ENCODE data around the gene MRPL34.

MRPL34 gene

GRCh38 chr19:17328517-17329365 lies 23.1 kb downstream of the MRPL34 start:
- no peak overlapping the region for H3K4me3 ChIP-seq (ENCODE audit: low read depth, low read length)
- no peak for DNase-seq (ENCODE audit: low read depth)
- TF ChIP-seq CTCF (IDR thresholded peaks at IDR 0.05; ENCODE audit: insufficient read depth, low read depth, low read length, missing control alignments) = no peak

DNA sequence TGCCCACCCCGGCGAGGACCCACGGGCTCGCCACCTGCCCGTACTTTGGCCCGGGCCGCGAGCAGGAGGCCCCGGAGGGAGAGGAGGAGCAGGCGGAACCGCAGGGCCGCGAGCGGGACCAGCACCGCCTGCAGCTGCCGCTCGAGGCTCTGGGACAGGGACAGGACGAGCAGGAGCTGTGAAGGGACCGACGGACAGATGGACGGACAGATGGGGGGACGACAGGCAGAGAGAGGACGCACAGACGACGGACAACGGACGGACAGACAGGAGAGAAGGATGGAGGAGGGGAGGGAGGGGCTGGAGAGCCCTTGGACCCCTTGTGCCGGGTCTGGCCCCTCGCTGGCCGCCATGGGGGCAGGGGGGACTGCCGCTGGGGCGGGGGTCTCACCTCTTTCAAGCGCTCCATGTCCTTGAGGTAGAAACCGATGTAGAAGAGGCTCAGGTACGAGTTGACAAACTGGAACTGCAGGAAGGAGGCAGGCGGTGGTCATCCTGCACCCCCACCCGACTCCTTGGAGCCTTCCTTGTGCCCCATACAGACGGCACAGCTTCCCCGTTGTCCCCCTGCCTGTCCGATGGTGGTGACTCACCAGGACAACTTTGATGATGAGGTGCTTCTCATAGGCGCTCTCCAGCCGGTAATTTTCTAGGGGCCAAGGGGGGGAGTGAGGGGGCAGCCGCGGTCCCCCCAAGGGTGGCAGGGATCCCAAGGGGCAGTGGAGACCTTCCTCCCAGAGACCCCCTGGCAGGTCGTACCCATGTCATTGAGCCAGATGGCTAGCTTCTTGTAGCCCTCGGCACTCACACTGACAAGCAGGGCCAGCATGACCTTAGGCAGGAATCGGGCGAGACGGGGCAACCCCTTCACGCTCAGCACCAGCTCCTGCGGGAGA lies 23.9 kb downstream of the MRPL34 start:
- no peak for TF ChIP-seq CTCF (IDR thresholded peaks at IDR 0.05; ENCODE audit: insufficient read depth, low read depth, low read length, missing control alignments)
- H3K4me3 ChIP-seq (ENCODE audit: low read depth, low read length) = no peak overlapping the region
- DNase-seq (ENCODE audit: low read depth) = no peak

DNA sequence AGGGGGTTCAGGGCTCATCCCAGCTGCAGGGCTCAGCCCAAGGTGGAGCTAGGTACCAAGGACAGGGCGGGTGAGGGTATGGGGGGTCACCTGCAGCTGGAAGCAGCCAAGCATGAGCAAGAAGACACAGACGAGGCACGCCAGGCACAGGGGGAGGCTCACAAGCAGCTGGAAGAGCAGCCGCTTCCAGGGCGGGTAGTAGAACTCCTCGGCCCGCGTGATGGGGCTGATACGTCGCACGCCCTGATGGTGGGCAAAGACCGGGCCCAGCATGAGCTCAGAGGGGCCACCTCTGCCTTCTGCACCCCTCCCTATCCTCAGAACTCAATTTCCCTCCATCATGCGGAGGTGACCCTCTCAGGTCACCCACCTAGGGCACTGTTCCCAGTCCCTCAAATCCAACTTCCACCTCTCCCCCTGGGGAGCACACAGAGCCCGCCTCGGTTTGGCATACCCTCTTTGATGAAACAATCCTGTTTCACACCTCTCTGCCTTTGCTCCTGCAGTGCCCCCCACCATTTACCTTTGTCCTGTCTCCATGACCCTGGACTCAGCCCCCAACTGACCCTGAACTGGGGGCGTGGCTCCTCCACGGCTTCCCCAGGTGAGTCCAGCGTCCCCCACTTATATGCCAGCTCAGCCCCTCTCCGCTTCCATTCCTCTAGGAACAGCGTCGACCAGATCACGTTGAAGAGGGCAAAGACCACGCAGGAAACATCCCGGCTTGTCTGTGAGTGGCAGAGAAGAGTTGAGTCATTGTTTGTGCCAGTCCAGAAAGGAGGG lies 24.8 kb downstream of the MRPL34 start:
- no peak for DNase-seq (ENCODE audit: low read depth)

DNA sequence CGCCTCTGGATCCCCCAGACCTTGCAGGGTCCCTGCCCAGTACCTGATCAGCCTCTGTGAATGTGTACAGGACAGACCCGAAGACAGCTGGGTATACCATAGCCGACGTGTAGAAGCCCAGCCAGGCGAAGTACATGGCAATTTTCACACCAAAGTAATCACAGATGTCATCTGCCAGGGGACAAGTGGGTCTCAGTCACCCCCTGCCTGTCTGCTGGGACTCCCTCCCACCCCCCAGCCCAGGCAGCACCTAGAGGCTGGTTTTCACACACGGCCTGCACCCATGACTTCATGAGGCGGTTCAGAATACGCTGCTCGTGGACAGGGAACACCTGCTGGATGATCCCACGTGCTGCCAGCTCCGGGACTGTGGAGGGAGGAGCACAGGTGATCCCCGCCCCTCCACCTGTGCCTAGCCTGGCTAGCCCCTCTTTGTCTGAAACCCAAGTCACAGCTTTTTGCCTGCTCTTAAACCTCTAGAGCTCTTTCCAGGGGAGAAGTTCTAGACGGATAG lies 25.4 kb downstream of the MRPL34 start:
- DNase-seq (ENCODE audit: low read depth) = no peak
- no peak for TF ChIP-seq CTCF (IDR thresholded peaks at IDR 0.05; ENCODE audit: insufficient read depth, low read depth, low read length, missing control alignments)

More for the DNA sequence above, 24.8 kb downstream of the MRPL34 start:
- TF ChIP-seq CTCF (IDR thresholded peaks at IDR 0.05; ENCODE audit: insufficient read depth, low read depth, low read length, missing control alignments) = no peak
- H3K4me3 ChIP-seq (ENCODE audit: low read depth, low read length) = no peak overlapping the region

DNA sequence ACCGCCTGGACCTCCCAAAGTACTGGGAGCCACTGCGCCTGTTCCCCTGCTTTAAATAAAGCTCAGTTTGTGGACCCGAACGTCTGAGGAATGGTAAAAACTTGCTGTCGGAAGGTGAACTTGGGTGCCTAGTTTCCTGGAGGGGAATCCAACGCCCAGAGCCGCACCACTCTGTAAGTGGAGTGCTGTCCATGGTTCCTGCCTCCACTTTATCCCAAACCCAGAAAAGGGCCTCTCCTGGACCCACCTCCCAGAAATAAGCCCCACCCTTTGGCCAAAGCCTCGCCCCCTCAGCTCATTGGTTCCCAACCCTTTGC lies 26.6 kb downstream of the MRPL34 start:
- DNase-seq (ENCODE audit: low read depth) = no peak
- no peak for TF ChIP-seq CTCF (IDR thresholded peaks at IDR 0.05; ENCODE audit: insufficient read depth, low read depth, low read length, missing control alignments)
- H3K4me3 ChIP-seq (ENCODE audit: low read depth, low read length) = no peak overlapping the region

More for the DNA sequence above, 25.4 kb downstream of the MRPL34 start:
- no peak overlapping the region for H3K4me3 ChIP-seq (ENCODE audit: low read depth, low read length)

Measured in GM12865 (cell line).